ENCODE data around the gene NCCRP1. TPM values are rescaled to one million over a fixed set of nuclear protein-coding genes. Genes with fewer than 3 reads are reported as not detected.

Gene NCCRP1
- total RNA-seq, 4 donors from 2014 or later: 0.46 TPM; not detected in 3

DNA sequence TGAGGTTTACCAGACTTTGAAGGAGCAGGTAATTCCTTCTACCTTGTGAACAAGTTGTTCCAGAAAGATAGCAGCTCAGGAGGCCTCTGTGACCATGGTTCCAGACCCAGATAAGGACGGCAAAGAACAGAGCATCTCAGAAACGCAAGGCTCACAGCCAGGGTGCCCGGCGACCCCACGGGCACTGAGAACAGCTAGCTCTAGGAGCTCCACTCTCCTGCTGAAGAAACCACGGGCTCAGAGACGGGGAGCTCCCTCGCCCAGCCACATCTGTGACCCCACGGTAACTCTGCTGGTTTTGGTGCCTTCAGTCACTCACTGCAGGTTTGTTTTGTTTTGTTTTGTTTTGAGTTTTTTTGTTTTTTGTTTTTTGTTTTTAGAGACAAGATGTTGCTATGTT is 16.0 kb upstream of the NCCRP1 start:
- no peak for DNase-seq (ENCODE audit: low spot score)
- TF ChIP-seq, protein P1, sequence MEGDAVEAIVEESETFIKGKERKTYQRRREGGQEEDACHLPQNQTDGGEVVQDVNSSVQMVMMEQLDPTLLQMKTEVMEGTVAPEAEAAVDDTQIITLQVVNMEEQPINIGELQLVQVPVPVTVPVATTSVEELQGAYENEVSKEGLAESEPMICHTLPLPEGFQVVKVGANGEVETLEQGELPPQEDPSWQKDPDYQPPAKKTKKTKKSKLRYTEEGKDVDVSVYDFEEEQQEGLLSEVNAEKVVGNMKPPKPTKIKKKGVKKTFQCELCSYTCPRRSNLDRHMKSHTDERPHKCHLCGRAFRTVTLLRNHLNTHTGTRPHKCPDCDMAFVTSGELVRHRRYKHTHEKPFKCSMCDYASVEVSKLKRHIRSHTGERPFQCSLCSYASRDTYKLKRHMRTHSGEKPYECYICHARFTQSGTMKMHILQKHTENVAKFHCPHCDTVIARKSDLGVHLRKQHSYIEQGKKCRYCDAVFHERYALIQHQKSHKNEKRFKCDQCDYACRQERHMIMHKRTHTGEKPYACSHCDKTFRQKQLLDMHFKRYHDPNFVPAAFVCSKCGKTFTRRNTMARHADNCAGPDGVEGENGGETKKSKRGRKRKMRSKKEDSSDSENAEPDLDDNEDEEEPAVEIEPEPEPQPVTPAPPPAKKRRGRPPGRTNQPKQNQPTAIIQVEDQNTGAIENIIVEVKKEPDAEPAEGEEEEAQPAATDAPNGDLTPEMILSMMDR (IDR thresholded peaks at IDR 0.05): no peak
- ATAC-seq (ENCODE audit: low FRiP score): no peak

DNA sequence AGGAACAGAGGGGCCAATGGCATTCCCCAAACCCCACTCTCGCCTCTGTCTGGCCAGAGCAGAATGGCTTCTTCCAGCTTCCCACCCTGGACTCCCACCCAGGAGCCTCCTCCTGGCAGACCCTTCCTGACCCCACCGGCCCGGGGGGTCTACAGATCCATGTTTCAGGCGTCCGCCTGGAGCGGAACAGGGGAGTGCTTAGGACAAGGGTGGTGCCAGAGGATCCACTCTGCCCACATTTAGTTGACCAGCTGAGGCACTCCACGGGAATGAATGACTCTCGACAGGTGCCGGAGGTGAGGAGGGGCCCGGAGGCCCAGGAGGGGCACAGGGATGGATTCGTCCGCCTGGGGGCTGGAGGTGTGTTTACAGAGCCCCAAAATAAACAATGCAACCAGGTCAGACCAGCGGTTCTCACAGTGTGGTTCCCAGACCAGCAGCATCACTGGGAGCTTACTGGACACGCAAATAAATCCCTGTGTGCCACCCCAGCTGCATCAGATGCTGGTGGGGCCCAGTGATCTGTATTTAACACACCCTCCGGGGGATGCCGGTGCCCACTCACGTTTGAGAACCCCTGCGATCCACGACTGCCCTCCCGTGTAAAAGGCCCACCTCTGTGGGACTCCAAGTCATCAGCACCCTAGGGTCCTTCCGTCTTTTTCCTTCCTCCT is 15.1 kb upstream of the NCCRP1 start:
- no peak for DNase-seq (ENCODE audit: low spot score)
- ATAC-seq (ENCODE audit: low FRiP score): no peak
- TF ChIP-seq, protein P1 (IDR thresholded peaks at IDR 0.05): no peak

DNA sequence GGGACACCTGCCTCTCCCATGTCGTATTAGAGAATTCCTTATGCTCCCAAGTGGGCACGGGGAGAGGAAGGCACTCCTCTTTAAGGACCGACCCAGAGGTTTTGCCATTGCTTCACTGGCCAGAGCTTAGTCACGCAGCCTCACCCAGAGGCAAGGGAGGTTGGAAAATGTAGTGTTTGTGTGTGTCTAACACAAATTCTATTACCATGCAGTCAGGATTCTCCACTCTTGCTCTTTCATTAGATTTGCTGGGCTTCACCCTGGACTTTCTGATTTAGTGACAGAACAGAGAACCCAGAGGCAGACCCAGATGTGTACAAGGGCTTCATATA is 14.6 kb upstream of the NCCRP1 start:
- ATAC-seq (ENCODE audit: low FRiP score) (no peak), DNase-seq (ENCODE audit: low spot score) (no peak)
- TF ChIP-seq, protein P1 (IDR thresholded peaks at IDR 0.05): no peak

DNA sequence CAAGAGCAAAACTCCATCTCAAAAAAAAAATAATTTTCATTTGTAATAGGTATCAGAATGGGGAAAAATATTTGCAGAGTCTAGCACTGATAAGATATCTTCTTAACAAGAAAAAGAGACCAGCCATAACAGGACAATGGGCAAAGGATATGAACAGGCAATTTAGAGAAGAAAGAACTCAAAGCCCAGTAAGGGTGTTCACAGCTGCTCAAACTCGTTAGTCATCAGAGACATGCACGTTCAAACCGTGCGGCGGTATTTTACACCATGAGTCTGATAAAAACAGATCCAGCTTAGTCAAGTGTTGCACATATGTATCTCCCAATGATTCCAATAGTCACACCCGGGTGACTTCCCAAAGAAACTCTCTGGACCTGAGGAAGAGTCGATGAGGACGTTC is 13.7 kb upstream of the NCCRP1 start:
- no peak for ATAC-seq (ENCODE audit: low FRiP score)

DNA sequence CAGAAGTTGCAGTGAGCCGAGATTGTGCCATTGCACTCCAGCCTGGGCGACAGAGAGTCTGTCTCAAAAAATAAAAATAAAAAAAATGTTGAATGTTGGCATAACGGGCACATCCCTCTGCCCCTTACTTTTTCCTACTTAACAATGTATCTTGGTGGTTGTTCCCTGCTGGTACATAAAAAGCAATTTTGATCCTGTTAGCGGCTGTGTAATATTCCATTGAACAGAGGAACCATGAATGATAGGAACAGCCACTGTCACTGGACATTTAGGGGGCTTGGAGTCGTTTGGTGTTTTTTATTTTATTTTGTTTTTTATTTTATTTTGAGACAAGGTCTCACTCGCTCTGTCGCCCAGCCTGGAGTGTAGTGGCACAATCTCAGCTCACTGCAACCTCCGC is 10.4 kb upstream of the NCCRP1 start:
- ATAC-seq (ENCODE audit: low FRiP score) (no peak), DNase-seq (ENCODE audit: low spot score) (no peak)
- TF ChIP-seq, protein P1 (IDR thresholded peaks at IDR 0.05): no peak

More for the DNA sequence above, 13.7 kb upstream of the NCCRP1 start:
- DNase-seq (ENCODE audit: low spot score): no peak
- TF ChIP-seq, protein P1 (IDR thresholded peaks at IDR 0.05): no peak

DNA sequence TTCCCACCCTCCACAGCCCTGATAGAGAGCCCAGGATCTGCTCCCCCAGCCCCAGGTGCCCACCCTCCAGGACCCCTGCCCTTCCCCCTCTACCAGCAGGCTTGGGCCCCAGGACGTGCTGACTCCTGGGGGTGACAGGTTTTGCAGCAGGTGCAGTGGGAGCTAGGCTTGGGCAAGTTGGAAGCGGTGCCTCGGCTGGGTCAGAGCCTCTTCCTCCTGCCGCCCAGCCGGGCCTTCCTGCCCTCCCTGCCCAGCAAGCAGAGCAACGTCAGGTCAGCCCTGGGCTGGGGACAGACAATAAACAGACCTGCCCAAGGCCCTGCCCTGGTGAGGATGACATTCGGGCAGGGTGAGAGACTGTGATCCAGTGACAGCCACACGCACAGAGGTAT is 9.2 kb upstream of the NCCRP1 start:
- no peak for DNase-seq (ENCODE audit: low spot score)
- TF ChIP-seq, protein P1 (IDR thresholded peaks at IDR 0.05): no peak
- peak; percentile 22 for ATAC-seq (ENCODE audit: low FRiP score)

DNA sequence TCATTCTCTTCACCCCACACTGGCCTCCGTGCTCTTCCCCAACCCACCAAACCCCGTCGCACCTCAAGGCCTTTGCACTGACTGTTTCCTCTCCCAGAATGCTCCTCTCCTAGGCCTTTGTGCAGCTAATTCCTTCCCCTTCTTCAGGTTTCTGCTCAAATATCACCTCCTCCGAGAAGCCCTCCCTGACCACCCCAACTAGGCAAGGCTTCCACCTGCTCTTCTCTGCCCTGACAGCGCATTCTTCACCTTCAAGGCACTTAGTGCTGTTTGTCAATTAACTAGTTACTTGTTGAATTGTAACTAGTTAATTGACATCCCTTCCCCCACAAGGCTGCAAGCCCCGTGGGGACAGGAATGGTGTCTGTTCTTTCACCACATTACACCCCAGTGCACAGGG is 7.8 kb upstream of the NCCRP1 start:
- DNase-seq (ENCODE audit: low spot score) (no peak), ATAC-seq (ENCODE audit: low FRiP score) (no peak)
- TF ChIP-seq, protein P1 (IDR thresholded peaks at IDR 0.05): no peak
